Astrocyte of the cerebellum (primary cell): ENCODE data around the gene CDR2.

Experiments
- DNase-seq: peaks from one replicate; pipeline ENCODE4 v3.0.0-alpha.2; 2011; ENCODE audit warnings: low read depth
- H3K4me3 ChIP-seq: 2 replicates; pipeline ENCODE4 v1.5.1; 2011; ENCODE audit warnings: mild to moderate bottlenecking, low read depth, low read length, moderate library complexity
- CTCF ChIP-seq: IDR thresholded peaks from 2 replicates; pipeline ENCODE4 v1.5.1; 2012; ENCODE audit warnings: low read length, low read depth, moderate library complexity, mild to moderate bottlenecking; ENCODE audit errors: missing control alignments
- in situ Hi-C: cut with HindIII; loops from 2 replicates; pipeline ENCODE4 v1.10.0; 2017; ENCODE audit warnings: low sequenced_read_pairs

The CDR2 gene

GRCh38 chr16:22322741-22323140 lies 51.7 kb downstream of the CDR2 start:
- no peak overlapping the region for H3K4me3 ChIP-seq
- in situ Hi-C loops: no loop called here
- no peak for TF ChIP-seq CTCF
- no peak for DNase-seq

GRCh38 chr16:22322021-22322471 lies 52.4 kb downstream of the CDR2 start:
- no peak for DNase-seq
- no peak overlapping the region for H3K4me3 ChIP-seq
- in situ Hi-C loops: no loop called here
- TF ChIP-seq CTCF: no peak

- peak; percentile 86 for TF ChIP-seq CTCF
- H3K4me3 ChIP-seq: no peak overlapping the region
- DNase-seq: peak; percentile 49
- in situ Hi-C loops: no loop called here
These were observed 52.9 kb downstream of the CDR2 start for GRCh38 chr16:22321340-22322001.

GRCh38 chr16:22320572-22321339 lies 53.7 kb downstream of the CDR2 start:
- no peak for DNase-seq
- no peak overlapping the region for H3K4me3 ChIP-seq
- TF ChIP-seq CTCF: no peak
- in situ Hi-C loops: no loop called here

- DNase-seq: no peak
- in situ Hi-C loops: no loop called here
- H3K4me3 ChIP-seq: no peak overlapping the region
- peak; percentile 62 for TF ChIP-seq CTCF
These were observed 55.6 kb downstream of the CDR2 start for GRCh38 chr16:22318690-22319358.

GRCh38 chr16:22317625-22318024 lies 56.8 kb downstream of the CDR2 start:
- no peak for TF ChIP-seq CTCF
- in situ Hi-C loops: no loop called here
- H3K4me3 ChIP-seq: no peak overlapping the region
- no peak for DNase-seq
